HEK293T (cell line): ENCODE measurements around the gene MDH2.

Experiments
- BHLHE40 ChIP-seq: fragments of 450-650 bp; IDR thresholded peaks from 2 replicates; pipeline ENCODE4 v1.6.1; 2016; ENCODE audit warnings: mild to moderate bottlenecking, moderate library complexity, borderline replicate concordance
- SP1 ChIP-seq: fragments of 450-650 bp; IDR thresholded peaks from 2 replicates; pipeline ENCODE4 v1.6.1; 2017
- ZNF384 ChIP-seq: fragments of 450-650 bp; IDR thresholded peaks from 2 replicates; pipeline ENCODE4 v1.6.1; 2016

GRCh38 chr7:76051840-76052239 is 3.9 kb downstream of the MDH2 start:
- no peak for TF ChIP-seq ZNF384
- no peak for TF ChIP-seq BHLHE40
- TF ChIP-seq SP1 = no peak
